AG09309 (cell line): Measurements from ENCODE around the gene CACNA1B.

Source experiments
- DNase-seq: peaks from one replicate; pipeline ENCODE4 v3.0.0-alpha.2; 2010; ENCODE audit warnings: low read depth
- H3K4me3 ChIP-seq: 2 replicates; pipeline ENCODE4 v1.5.1; 2011; ENCODE audit warnings: mild to moderate bottlenecking, low read depth, low read length, moderate library complexity; ENCODE audit not compliant: control insufficient read depth
- CTCF ChIP-seq: IDR thresholded peaks from 2 replicates; pipeline ENCODE4 v1.5.1; 2011; ENCODE audit warnings: mild to moderate bottlenecking, low read depth, low read length, inconsistent platforms; ENCODE audit not compliant: insufficient read depth, control insufficient read depth; ENCODE audit errors: missing control alignments

Gene CACNA1B

GRCh38 chr9:138119202-138120027 is 241.8 kb downstream of the CACNA1B start:
- TF ChIP-seq CTCF = no peak
- DNase-seq = no peak
- H3K4me3 ChIP-seq = no peak overlapping the region

GRCh38 chr9:138120072-138120471 is 242.5 kb downstream of the CACNA1B start:
- TF ChIP-seq CTCF = no peak
- no peak overlapping the region for H3K4me3 ChIP-seq
- no peak for DNase-seq

- H3K4me3 ChIP-seq = no peak overlapping the region
- TF ChIP-seq CTCF = no peak
- no peak for DNase-seq
Observed at GRCh38 chr9:138120511-138121437, 243.2 kb downstream of the CACNA1B start.

GRCh38 chr9:138121438-138122050 is 244.0 kb downstream of the CACNA1B start:
- no peak overlapping the region for H3K4me3 ChIP-seq
- TF ChIP-seq CTCF = no peak
- no peak for DNase-seq

- DNase-seq = no peak
- H3K4me3 ChIP-seq = no peak overlapping the region
- no peak for TF ChIP-seq CTCF
Observed at GRCh38 chr9:138122201-138122600, 244.6 kb downstream of the CACNA1B start.

GRCh38 chr9:138122676-138123075 is 245.1 kb downstream of the CACNA1B start:
- no peak overlapping the region for H3K4me3 ChIP-seq
- TF ChIP-seq CTCF = no peak
- DNase-seq = no peak
